NCI-H82 treated with DMSO at 0.1 percent for 48 hours (cell line): Measurements from ENCODE around the gene TPD52L2.
A peak's percentile ranks its signal among the peaks of the same experiment; 100 is the strongest.

ENCODE experiments used
- DNase-seq: peaks from one replicate; lab custom pipeline; 2025; ENCODE audit not compliant: unreplicated experiment; lab: John Stamatoyannopoulos, UW

TPD52L2 gene

GRCh38 chr20:63864978-63865640 is at the start of gene TPD52L2:
Gene TPD52L2, plus strand, starts transcription at chr20:63865270. Its CDS starts 96 bp downstream, at chr20:63865366.
- peak; percentile 96 for DNase-seq

DNA sequence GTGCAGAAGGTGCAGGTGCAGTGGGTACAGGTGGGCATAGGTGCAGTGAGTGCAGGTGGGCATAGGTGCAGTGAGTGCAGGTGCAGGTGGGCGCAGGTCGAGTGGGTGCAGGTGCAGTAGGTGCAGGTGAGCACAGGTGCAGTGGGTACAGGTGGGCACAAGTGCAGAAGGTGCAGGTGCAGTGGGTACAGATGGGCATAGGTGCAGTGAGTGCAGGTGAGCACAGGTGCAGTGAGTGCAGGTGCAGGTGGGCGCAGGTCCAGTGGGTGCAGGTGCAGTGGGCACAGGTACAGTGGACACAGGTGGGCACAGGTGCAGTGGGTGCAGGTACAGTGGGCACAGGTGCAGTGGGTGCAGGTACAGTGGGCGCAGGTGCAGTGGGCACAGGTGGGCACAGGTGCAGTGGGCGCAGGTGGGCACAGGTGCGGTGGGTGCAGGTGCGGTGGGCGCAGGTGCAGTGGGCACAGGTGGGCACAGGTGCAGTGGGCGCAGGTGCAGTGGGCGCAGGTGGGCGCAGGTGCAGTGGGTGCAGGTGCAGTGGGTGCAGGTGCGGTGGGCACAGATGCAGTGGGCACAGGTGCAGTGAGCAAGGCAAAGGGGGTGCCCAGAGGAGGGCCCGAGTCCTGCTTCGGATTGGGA is 49.3 kb upstream of the TPD52L2 start:
- DNase-seq: no peak

- DNase-seq: no peak
Measured at GRCh38 chr20:63819224-63819921, 45.7 kb upstream of the TPD52L2 start.

DNA sequence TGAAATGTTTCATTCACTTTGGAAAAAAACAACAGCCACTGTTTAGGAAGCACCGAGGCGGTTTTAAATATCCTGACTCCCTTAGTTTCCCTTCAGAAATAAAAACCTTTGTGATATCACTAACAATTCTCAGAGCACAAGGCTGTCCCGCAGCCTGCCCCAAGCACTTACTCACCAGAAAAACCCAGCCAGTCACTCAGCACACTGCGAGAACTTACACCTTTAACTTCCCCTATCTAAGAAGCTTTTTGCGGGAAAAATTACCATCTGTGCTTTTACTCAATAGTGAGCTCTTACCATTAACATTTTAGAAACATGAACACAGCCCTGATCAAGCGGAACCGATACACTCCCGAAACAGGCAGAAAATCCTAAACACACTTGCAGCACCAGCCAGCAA is 43.3 kb upstream of the TPD52L2 start:
- no peak for DNase-seq

GRCh38 chr20:63822276-63822696 is 42.8 kb upstream of the TPD52L2 start:
- DNase-seq: no peak

DNA sequence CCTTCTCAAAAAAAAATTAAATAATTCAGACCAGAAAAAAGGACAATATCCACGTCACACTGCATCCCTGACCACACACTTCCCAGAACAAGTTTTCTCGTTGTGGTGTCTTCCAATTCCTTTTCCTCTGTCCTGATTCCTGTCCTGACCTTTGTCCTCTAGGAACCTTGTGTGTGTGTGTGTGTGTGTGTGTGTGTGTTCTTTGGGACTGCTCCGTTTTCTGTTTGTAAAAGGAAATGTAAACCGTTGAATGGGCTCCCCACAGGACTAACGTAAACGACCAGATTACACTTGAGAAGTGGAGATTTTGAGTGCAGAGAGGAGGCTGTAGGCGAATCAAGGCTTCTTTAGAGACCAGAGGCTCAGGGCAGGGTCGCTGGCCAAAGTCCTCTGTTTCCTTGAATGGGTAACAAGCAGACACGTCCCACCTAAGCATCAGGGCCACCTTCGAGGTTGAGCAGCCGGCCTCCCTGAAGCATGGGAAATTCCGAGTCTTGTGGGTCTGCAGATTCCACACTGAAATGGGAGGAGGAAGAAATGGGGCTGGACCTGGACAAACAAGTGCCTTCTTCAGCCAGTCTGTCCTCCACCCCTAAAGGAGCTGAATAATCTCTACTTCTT is 41.3 kb upstream of the TPD52L2 start:
- DNase-seq: no peak

DNA sequence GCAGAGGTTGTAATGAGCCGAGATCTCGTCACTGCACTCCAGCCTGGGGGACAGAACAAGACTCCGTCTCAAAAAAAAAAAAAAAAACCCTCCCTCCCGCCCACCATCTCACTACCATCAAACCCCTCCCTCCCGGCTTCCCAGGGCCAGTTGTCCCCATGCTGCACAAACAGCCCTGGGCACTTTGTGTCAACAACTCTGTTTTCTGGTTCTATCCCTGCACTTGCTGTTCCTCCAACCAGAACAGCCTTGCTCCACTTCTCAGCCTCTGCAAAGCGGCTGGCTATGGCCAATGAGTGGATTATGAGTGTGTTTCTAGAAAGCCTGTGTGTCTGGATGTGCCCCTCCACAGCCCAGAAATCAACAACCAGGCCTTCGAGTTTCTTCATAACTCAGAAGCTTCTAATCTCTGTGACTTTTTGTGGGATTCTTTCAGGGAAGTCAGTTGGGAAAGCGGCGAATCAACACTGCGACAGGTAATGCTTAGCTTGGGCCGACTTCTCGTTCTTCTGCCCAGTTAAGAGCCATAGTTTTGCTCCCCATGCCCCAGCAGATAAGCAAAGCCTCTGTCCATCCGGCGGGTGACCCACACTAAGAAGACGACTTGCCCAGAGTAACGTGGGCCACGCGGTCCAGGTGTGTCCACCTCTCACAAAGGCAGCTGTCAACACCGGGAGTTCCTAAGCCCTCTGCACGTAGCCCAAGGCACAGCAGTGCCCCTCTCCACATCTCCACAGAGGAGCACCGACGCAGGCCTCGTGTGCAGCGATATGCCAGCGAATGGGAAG is 39.5 kb upstream of the TPD52L2 start:
- DNase-seq: no peak

- DNase-seq: no peak
Measured at GRCh38 chr20:63826753-63827152, 38.3 kb upstream of the TPD52L2 start.

DNA sequence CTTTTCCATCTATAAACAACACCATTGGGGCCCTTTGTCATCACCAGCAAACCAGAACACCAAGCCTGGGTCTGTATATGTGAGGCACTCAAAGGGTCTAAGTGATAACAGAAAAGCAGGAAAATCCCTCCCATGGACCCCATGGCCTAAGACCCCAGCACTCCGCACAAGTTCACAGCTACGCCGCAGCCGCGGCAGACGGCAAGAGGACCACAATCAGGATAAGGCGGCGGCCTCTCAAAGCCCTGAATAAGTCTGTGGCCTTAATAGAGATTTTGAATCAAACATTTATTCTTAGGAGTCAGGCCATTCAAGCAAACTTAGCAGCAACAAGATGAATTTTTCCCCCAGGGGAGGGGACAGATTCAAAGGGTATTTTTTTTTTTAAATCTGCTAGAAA is 36.9 kb upstream of the TPD52L2 start:
- no peak for DNase-seq

DNA sequence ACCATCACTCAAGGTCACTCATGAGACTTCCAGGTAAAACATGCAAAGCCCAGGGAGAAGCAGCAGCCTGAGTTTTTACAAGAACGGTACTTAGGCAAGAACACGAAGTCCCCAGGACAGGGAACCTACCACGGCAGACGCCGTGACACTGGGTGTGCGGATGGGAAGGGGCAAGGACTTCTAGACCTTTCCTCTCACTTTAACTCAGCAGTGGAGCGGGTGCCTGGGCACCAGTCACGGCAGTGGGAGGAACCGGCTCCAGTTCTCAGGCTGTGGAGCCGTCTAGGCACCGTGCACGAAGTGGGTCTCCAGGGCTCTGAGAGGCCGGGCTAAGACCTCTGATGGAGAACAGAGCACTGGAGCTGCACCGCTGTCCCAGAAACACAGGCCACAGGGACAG is 36.5 kb upstream of the TPD52L2 start:
- DNase-seq: no peak

DNA sequence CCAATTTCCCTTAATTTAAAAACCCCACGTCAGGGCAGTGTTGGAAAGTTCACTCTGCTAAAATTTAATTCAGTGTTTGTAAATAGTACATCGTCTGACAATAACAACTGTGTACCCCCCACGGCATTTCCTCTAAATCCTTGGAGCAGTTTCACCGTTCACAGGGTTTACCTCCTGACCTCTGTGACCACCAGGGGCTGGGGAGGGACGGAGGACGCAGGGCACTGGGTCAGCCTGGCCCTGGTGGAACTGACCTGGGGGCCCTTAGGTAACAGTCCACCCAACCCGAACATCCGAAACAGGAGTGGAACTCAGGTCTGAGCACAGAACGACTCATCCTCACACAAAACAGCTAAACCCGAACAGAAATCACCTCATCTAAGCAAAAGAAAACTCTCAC is 36.1 kb upstream of the TPD52L2 start:
- no peak for DNase-seq

- no peak for DNase-seq
Measured at GRCh38 chr20:63829603-63829944, 35.5 kb upstream of the TPD52L2 start.

GRCh38 chr20:63829945-63830835 is 34.9 kb upstream of the TPD52L2 start:
- no peak for DNase-seq

DNA sequence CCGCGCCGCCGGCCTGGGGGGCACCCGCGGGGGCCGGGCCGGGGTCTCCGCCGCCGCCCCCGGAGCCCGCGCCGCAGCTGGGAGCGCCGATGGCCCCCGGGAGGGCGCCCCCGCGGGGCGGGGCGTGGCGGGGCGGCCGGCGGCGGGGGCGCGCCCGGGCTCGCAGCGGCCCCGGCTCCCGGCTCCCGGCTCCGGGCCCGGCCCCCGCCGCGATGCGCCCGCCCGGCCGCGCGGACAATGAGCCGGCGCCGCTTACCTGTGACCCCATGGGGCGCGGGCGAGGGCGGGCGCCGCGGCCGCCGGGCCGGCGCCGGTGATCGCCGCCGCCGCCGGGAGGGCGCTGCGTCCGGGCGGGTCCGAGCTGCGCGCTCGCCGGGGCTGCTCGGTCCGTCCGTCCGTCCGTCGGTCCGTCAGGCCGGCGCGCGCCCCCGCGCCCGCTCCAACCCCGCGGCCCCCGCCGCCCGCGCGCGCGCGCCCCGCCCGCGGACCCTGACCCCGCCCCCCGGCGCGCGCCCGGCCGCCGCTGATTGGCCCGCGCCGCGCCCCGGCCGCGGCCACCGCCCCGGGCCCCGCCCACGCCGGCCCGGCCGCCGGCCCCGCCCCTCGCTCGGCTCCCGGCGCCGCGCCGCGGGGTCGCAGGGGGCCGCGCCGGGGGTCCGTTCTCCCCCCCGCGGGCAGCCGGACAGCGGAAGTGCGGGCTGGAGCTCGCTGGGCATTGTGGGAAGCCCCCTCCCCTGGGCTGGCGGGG is 34.1 kb upstream of the TPD52L2 start, which contains the start of gene ZBTB46:
Gene ZBTB46, minus strand, starts transcription at position 424 of the 748 bp plus-strand sequence. CDS start 40,507 bp downstream, outside the sequence.
- no peak for DNase-seq

DNA sequence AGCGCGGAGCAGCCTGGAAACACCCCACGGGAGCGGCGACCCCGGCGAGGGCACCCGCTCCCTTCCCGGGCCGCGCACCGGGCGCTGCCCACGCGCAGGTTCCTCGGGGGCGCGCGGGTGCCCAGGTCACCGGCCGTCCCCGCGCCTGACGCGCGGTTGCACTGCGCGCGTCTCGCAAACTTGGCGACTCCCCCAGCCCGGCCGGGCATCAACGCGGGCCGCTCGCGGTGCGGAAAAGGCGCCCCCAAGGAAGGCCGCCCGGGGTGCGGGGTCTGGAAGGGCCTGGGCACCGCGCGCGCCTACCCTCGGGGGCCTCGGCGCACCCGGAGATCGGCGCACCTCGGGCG is 33.5 kb upstream of the TPD52L2 start:
- DNase-seq: no peak

GRCh38 chr20:63831993-63832686 is 32.9 kb upstream of the TPD52L2 start:
- DNase-seq: no peak

- DNase-seq: no peak
Measured at GRCh38 chr20:63833776-63834490, 31.1 kb upstream of the TPD52L2 start.

DNA sequence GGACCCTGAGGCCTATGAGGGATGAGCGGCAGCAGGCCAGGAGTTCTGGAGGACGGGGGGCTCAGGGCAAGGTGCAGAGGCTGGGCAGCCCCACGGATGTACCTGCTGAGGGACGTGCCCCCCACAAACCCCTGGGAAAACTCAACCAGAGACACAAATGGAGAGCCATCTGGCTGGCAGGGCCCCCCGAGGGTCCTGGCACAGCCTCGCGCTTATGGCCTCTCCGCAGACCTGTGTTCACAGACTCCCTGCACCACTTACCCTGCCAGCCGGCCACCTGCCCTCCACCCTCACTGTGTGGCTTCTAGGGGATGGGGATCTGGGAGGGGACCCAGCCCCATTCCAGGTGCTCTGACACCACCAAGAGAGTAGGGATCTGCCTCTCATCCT is 30.6 kb upstream of the TPD52L2 start:
- DNase-seq: no peak
